TTC549 (cell line): ENCODE data around the gene LAMA3.

Experiments used
- FAIRE-seq: peaks from 2 replicates; lab custom pipeline; 2012; peaks lifted over from hg19 to GRCh38; lab: Jason Lieb, UNC

The LAMA3 gene

GRCh38 chr18:23825496-23825895 lies 136.2 kb downstream of the LAMA3 start:
- FAIRE-seq = no peak

DNA sequence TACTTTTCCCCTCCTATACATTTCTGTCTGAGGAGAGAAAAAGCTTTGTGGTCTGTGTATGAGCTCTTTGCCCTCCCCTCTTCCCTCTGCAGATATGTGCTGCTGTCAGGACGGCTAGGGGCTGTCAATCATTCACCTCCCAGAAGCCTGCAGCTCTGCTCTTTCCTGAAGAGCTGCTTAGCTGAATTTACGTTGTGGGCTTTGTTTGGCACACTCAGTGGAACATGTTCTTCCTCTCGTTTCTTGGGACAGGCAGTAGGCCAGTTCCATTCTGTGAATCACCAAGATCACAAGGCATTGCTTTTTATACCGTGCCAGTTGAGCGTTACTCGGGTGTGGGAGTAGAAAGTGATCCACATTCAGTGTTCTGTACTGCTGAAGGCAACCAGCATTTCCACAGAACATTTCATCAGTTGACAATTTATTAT lies 136.7 kb downstream of the LAMA3 start:
- no peak for FAIRE-seq

DNA sequence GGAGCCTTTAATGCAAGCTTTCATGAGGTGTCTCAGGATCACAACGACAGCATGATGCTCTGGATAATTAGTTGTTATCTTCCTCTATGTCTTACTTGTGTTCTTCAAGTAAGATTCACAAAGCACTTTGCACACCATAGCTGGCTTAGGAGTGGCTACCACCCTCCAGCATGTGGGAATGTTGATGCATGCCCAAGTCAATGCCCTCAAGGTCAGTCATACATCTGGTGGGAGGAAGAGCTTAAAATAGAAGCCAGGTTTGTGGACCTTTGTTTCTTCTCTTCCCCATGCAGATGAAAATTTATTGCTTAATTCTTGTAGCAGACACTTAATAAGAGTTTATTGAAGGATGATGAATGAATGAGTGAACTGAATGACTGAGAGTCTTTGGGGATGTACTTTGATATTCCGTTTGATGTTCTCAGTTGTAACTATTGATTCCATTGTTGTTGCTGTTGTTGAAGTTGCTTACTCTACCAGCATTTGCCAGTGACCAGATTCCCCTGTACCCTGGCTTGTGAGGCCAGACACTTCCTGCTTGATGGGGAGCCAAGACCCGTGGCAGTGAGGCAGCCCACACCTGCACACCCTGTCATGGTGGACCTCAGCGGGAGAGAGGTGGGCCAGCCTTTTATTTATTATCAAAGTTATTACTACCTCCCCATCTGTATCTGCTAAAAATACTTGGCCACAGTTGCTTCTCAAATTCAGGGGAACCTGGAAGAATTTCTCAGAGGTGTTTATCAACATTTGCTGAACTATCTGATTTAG lies 137.8 kb downstream of the LAMA3 start:
- FAIRE-seq = no peak

DNA sequence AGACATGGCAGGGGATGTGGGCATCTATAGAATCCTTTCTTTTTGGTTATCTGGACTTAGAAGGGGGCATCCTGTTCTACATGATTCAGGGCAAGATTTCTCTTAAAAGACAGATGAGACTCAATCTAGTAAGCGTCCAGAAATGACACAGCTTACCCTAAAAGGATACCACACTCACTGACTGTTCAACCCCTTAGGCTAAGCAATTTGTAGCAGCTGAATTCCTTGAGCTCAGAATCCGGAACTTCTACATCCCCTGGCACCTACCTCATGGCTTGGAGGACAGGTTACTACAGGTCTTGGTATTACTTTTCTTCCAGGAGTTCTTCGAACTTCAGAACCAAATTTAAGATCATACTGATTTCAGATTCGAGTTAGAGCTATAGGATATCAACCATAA lies 138.4 kb downstream of the LAMA3 start:
- FAIRE-seq = no peak

GRCh38 chr18:23828426-23828825 lies 139.2 kb downstream of the LAMA3 start:
- no peak for FAIRE-seq

- FAIRE-seq = no peak
These were observed 143.7 kb downstream of the LAMA3 start for GRCh38 chr18:23832911-23833310.

DNA sequence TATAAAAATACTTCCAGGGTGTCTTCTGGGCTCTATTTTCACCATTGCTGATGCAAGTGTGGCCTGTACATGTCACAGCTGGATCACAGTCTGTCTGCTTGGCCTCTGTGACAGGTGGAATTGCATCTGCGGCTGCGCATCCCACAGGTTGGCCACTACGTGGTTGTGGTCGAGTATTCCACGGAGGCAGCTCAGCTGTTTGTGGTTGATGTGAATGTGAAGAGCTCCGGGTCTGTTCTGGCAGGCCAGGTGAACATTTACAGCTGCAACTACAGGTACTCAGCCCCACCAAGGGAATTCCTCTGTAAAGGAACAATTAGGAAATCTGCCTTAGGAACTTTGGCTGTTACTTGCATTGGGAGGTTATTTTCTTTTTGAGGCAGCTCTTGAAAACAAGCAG lies 144.5 kb downstream of the LAMA3 start:
- FAIRE-seq = no peak

GRCh38 chr18:23835091-23835490 lies 145.8 kb downstream of the LAMA3 start:
- FAIRE-seq = no peak

- no peak for FAIRE-seq
These were observed 146.3 kb downstream of the LAMA3 start for GRCh38 chr18:23835506-23835905.

- FAIRE-seq = no peak
These were observed 148.3 kb downstream of the LAMA3 start for GRCh38 chr18:23837591-23837990.

GRCh38 chr18:23838233-23838632 lies 149.0 kb downstream of the LAMA3 start:
- no peak for FAIRE-seq

DNA sequence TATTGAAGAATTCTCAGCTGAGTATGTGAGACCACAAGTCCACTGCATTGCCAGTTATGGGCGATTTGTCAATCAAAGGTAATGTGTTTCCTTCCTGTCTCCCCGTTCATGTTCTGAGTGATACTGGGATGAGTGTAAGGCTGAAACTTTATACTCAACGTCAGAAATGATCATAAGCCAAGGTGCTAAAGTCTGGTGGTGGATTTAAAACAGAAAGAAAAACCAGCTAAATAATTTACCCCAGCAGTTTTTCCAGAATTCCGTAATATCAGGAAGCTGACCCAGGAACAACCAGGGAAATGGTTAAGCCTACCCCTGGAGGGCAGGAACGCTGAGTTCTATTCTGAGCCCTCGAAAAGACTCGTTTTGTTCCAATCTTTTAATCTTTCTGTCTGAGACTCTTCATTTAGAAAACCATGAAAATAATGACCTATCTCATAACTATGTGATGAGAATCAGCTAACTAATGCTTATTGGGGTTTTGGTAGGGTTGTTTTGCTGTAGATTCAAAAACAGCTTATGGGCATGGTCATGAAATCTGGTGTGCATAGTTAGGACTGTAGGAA lies 149.6 kb downstream of the LAMA3 start:
- FAIRE-seq = no peak

GRCh38 chr18:23842305-23842704 lies 153.1 kb downstream of the LAMA3 start:
- no peak for FAIRE-seq

DNA sequence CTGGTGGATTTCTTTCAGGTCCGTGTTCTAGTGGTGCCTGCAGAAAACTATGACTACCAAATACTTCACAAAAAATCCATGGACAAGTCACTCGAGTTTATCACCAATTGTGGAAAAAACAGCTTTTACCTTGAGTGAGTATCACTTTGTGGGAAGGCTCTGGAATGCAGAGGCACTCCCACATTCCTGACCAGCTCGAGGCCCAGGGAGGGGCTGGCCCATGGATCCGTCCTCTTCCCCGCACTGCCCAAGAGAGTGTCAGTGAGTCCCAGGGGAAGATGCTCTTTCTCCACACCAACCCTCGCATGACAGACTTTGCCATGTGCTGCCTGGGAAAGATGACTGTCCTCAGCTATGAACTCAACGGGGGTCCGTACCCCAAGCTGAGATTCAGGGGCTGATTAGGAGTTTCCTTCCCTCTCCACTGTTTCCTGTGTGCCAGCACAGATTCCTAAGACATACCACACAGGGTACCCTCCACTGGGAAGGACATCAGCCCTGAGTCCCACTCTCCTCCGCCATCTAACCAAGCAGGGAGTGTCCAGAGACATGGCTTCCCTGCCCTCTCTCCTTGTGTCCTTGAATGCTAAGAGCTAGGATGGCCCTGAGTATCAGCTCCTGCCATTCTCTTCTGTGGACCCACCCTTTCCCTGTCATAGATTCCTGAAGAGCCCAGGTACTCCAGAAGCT lies 155.9 kb downstream of the LAMA3 start:
- FAIRE-seq = no peak

DNA sequence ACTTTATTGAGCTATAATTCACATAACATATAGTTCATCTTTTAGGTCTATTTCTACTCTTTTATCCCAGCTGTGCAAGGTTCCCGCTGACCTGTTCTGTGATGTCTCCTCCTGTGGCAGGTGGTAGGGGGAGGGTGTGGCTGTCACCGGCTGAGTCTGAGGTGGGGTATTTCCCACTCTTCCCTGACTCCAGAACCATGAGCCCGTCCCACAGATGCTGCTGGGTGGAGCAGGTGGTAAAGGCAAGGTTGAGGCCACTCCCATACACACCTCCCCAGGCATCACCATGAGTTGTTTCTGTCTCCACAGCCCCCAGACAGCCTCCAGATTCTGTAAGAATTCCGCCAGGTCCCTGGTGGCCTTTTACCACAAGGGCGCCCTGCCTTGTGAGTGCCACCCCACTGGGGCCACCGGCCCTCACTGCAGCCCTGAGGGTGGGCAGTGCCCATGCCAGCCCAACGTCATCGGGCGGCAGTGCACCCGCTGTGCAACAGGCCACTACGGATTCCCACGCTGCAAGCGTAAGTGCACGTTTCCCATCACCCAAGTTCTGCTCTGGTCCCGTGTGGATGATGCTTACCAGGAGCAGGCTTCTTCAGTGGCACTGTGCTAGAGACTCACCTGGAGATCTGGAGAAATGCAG lies 156.9 kb downstream of the LAMA3 start:
- FAIRE-seq = no peak

DNA sequence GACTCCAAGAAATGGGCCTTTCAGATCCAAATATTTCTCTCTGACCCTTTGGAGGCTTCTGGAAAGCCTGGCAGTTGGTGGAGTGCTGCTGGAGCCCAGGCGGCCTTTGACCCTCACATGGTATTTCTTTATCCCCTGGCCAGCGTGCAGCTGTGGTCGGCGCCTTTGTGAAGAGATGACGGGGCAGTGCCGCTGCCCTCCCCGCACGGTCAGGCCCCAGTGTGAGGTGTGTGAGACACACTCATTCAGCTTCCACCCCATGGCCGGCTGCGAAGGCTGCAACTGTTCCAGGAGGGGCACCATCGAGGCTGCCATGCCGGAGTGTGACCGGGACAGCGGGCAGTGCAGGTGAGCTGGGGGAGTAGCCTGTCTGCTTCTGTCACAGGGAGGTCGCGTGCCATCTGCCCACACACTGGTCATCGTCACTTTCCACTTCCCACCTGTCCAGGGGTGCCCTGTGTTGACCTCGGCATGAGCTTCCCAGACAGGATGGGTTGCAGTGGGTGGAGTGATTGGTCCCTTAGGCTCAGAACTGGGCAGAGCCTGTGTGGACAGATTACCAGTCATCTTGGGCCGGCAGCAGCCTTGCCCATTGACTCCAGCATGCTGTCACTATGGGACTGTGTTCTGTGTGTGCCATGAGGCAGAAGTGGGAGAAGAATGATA lies 158.2 kb downstream of the LAMA3 start:
- FAIRE-seq = no peak

DNA sequence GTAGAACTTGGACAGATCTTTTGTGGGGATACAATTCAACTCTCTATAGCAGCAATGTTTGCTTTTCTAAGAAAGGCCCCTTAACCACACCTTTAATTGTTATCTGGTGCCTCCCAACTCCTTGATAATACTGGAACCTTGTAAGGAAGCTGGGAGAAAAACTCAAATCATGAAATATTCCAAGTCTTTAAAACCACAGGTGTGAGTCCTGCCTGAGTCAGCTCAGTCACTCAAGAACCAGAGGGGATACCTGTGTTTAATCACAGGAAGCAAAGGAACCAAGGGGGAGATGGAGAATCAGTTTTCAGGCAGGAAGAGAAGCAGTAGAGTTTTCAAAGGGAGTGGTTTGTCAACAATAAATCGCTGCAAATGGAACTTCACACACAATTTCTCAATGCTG lies 159.9 kb downstream of the LAMA3 start:
- FAIRE-seq = no peak

GRCh38 chr18:23850215-23850614 lies 161.0 kb downstream of the LAMA3 start:
- FAIRE-seq = no peak

- no peak for FAIRE-seq
These were observed 162.3 kb downstream of the LAMA3 start for GRCh38 chr18:23851470-23852002.

DNA sequence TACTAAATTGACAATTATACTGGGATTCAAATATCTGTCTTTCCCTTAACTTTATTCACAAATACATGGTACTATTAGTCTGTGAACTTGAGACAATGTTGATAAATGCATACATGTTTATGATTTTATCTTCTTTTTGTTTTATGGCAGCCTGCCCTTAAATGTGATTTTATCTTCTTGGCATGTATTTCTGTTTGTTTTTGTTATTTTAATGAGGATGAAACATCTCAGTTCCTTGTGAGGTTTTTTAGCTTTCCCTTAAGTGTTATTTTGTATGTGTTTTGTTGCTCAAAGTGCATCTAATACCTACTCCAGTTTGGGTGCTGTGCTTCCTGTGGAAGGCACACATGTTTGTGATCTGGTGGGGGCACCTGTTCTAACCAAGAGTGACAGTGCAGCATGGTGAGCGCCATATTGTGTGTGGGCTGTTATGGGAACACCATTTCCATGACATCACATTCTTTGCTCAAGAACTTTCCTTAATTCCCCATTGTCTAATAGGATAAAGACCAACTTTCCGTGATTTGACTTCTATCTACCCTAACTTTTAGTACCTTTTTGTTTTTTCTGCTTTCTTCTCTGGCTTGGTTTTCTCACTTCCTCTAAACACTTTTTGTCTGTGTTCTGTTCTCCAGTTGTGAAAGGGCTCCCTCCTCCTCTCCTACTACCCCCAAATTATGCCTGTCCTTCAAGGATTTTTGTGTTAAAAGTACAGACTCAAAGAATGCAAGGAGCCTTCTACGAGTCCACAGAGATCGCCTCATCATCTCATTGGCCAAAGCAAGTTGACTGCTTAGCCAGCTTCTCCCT lies 163.2 kb downstream of the LAMA3 start:
- FAIRE-seq = no peak

DNA sequence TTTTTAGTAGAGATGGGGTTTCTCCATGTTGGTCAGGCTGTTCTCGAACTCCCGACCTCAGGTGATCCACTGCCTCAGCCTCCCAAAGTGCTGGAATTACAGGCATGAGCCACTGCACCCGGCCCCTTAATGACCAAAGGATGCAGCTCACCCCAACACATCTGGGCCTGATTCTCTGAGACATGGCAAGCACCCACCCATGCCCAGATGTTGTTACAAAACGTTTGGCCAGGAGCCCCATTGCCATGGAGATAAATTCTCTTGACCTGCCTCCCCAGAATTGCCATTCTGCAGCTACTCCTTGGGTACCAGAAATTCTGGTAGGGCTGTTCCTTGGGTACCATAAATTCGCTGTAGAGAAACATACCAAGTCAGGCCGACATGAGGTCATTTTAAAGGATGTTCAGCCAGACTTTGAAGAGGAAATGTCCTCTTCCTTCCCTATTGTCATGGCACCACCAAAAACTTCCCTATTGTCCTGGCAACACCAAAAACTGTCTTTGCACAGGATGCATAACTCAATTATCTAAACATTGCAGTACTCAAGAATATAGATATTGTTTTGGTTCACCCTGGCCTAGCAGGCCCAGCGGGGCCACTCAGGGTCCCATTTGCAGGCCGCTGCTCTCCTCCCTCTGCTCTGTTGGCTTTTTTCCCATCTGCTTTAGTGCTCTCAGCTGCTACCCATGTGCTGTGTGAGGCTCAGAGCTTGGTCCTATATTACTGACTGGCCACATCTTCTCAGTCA lies 164.4 kb downstream of the LAMA3 start:
- no peak for FAIRE-seq
